ENCODE measurements around the gene KLF12. TPM values are rescaled to one million over a fixed set of nuclear protein-coding genes. Genes with fewer than 3 reads are reported as not detected.

Gene KLF12
- total and polyA plus RNA-seq, 2 experiments from 2014 or later, result 6.4 to 7.7 TPM

DNA sequence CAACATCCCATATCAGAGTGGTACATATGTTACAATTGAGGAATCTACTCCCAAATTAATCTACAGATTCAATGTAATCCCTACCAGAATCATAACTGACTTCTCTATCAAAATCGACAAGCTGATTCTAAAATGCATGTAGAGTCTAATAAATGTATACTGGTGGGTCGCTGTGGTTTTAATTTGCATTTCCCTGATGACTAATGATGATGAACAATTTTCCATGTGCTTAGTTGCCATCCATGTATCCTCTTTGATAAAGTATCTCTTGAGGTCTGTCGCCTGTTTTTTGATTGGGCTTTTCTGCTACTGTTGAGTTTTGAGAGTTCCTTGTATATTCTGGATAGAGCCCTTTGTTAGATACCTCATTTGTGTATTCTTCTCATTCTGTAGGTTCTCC is 43.8 kb downstream of the KLF12 start:
- peaks cover 6% of the 10 kb centered on the region; the same call in 1 of the 2 replicates for H3K79me2 ChIP-seq (replicated peaks; ENCODE audit: insufficient read depth)
- no peak overlapping the region for H2AFZ ChIP-seq
- H3K27ac ChIP-seq (ENCODE audit: low read depth), result no peak overlapping the region
- H3K27me3 ChIP-seq (ENCODE audit: insufficient read depth), result no peaks in the 10 kb centered on the region
- Mint-ChIP-seq H3K27ac (no peak overlapping the region), H3K4me3 (no peak overlapping the region), H3K9me3 (no peaks in the 10 kb centered on the region), H3K4me1 (peaks cover 13% of the 10 kb centered on the region; the same call in 2 of the 3 replicates), H3K27me3 (ENCODE audit: insufficient read depth, low read depth, poor library complexity) (peaks cover 2% of the 10 kb centered on the region), H3K36me3 (ENCODE audit: low read depth) (no peaks in the 10 kb centered on the region)
- H3K4me1 ChIP-seq (ENCODE audit: insufficient read depth), result no peaks in the 10 kb centered on the region
- TF ChIP-seq NANOG (IDR thresholded peaks at IDR 0.05; ENCODE audit: borderline replicate concordance) (no peak), STAT1 (IDR thresholded peaks at IDR 0.05; ENCODE audit: unreplicated experiment) (no peak), ZNF114 (CRISPR knock-in tag; IDR thresholded peaks at IDR 0.05) (no peak), CREB1 (CRISPR knock-in tag; IDR thresholded peaks at IDR 0.05; ENCODE audit: low read depth) (no peak)
- TF ChIP-seq, protein P1, sequence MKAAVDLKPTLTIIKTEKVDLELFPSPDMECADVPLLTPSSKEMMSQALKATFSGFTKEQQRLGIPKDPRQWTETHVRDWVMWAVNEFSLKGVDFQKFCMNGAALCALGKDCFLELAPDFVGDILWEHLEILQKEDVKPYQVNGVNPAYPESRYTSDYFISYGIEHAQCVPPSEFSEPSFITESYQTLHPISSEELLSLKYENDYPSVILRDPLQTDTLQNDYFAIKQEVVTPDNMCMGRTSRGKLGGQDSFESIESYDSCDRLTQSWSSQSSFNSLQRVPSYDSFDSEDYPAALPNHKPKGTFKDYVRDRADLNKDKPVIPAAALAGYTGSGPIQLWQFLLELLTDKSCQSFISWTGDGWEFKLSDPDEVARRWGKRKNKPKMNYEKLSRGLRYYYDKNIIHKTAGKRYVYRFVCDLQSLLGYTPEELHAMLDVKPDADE (IDR thresholded peaks at IDR 0.05), result no peak
- TF ChIP-seq, protein P2, sequence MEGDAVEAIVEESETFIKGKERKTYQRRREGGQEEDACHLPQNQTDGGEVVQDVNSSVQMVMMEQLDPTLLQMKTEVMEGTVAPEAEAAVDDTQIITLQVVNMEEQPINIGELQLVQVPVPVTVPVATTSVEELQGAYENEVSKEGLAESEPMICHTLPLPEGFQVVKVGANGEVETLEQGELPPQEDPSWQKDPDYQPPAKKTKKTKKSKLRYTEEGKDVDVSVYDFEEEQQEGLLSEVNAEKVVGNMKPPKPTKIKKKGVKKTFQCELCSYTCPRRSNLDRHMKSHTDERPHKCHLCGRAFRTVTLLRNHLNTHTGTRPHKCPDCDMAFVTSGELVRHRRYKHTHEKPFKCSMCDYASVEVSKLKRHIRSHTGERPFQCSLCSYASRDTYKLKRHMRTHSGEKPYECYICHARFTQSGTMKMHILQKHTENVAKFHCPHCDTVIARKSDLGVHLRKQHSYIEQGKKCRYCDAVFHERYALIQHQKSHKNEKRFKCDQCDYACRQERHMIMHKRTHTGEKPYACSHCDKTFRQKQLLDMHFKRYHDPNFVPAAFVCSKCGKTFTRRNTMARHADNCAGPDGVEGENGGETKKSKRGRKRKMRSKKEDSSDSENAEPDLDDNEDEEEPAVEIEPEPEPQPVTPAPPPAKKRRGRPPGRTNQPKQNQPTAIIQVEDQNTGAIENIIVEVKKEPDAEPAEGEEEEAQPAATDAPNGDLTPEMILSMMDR (conservative IDR thresholded peaks at IDR 0.05; ENCODE audit: low read depth in 2 of 2), result no peak
- TF ChIP-seq, protein P3, sequence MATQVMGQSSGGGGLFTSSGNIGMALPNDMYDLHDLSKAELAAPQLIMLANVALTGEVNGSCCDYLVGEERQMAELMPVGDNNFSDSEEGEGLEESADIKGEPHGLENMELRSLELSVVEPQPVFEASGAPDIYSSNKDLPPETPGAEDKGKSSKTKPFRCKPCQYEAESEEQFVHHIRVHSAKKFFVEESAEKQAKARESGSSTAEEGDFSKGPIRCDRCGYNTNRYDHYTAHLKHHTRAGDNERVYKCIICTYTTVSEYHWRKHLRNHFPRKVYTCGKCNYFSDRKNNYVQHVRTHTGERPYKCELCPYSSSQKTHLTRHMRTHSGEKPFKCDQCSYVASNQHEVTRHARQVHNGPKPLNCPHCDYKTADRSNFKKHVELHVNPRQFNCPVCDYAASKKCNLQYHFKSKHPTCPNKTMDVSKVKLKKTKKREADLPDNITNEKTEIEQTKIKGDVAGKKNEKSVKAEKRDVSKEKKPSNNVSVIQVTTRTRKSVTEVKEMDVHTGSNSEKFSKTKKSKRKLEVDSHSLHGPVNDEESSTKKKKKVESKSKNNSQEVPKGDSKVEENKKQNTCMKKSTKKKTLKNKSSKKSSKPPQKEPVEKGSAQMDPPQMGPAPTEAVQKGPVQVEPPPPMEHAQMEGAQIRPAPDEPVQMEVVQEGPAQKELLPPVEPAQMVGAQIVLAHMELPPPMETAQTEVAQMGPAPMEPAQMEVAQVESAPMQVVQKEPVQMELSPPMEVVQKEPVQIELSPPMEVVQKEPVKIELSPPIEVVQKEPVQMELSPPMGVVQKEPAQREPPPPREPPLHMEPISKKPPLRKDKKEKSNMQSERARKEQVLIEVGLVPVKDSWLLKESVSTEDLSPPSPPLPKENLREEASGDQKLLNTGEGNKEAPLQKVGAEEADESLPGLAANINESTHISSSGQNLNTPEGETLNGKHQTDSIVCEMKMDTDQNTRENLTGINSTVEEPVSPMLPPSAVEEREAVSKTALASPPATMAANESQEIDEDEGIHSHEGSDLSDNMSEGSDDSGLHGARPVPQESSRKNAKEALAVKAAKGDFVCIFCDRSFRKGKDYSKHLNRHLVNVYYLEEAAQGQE (IDR thresholded peaks at IDR 0.05; ENCODE audit: unreplicated experiment), result no peak
- TF ChIP-seq, protein P4, sequence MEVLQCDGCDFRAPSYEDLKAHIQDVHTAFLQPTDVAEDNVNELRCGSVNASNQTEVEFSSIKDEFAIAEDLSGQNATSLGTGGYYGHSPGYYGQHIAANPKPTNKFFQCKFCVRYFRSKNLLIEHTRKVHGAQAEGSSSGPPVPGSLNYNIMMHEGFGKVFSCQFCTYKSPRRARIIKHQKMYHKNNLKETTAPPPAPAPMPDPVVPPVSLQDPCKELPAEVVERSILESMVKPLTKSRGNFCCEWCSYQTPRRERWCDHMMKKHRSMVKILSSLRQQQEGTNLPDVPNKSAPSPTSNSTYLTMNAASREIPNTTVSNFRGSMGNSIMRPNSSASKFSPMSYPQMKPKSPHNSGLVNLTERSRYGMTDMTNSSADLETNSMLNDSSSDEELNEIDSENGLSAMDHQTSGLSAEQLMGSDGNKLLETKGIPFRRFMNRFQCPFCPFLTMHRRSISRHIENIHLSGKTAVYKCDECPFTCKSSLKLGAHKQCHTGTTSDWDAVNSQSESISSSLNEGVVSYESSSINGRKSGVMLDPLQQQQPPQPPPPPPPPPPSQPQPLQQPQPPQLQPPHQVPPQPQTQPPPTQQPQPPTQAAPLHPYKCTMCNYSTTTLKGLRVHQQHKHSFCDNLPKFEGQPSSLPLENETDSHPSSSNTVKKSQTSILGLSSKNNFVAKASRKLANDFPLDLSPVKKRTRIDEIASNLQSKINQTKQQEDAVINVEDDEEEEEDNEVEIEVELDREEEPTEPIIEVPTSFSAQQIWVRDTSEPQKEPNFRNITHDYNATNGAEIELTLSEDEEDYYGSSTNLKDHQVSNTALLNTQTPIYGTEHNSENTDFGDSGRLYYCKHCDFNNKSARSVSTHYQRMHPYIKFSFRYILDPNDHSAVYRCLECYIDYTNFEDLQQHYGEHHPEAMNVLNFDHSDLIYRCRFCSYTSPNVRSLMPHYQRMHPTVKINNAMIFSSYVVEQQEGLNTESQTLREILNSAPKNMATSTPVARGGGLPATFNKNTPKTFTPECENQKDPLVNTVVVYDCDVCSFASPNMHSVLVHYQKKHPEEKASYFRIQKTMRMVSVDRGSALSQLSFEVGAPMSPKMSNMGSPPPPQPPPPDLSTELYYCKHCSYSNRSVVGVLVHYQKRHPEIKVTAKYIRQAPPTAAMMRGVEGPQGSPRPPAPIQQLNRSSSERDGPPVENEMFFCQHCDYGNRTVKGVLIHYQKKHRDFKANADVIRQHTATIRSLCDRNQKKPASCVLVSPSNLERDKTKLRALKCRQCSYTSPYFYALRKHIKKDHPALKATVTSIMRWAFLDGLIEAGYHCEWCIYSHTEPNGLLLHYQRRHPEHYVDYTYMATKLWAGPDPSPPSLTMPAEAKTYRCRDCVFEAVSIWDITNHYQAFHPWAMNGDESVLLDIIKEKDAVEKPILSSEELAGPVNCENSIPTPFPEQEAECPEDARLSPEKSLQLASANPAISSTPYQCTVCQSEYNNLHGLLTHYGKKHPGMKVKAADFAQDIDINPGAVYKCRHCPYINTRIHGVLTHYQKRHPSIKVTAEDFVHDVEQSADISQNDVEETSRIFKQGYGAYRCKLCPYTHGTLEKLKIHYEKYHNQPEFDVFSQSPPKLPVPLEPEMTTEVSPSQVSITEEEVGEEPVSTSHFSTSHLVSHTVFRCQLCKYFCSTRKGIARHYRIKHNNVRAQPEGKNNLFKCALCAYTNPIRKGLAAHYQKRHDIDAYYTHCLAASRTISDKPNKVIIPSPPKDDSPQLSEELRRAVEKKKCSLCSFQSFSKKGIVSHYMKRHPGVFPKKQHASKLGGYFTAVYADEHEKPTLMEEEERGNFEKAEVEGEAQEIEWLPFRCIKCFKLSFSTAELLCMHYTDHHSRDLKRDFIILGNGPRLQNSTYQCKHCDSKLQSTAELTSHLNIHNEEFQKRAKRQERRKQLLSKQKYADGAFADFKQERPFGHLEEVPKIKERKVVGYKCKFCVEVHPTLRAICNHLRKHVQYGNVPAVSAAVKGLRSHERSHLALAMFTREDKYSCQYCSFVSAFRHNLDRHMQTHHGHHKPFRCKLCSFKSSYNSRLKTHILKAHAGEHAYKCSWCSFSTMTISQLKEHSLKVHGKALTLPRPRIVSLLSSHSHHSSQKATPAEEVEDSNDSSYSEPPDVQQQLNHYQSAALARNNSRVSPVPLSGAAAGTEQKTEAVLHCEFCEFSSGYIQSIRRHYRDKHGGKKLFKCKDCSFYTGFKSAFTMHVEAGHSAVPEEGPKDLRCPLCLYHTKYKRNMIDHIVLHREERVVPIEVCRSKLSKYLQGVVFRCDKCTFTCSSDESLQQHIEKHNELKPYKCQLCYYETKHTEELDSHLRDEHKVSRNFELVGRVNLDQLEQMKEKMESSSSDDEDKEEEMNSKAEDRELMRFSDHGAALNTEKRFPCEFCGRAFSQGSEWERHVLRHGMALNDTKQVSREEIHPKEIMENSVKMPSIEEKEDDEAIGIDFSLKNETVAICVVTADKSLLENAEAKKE (CRISPR knock-in tag; IDR thresholded peaks at IDR 0.05), result no peak
- H3K4me3 ChIP-seq, result no peak overlapping the region
- H3K4me2 ChIP-seq, result no peak overlapping the region
- DNase-seq (ENCODE audit: low spot score) (no peak), ATAC-seq (no peak)
- H4K20me1 ChIP-seq (replicated peaks; ENCODE audit: insufficient read depth), result no peaks in the 10 kb centered on the region
- H3K36me3 ChIP-seq (ENCODE audit: insufficient read depth), result no peaks in the 10 kb centered on the region
- H3F3A ChIP-seq (replicated peaks; ENCODE audit: low read depth), result no peaks in the 10 kb centered on the region
- H3K9me2 ChIP-seq (ENCODE audit: insufficient read depth), result no peaks in the 10 kb centered on the region

Data from GM23338 (cell line).